Skin epidermis (tissue), 12 donors: ENCODE results near the gene HMMR.
"Not testable (repeated sequence)": the region's sequence is repeated elsewhere in the genome, so short reads cannot be mapped to it uniquely, and the experiment has no call there.

Experiments
- H3K27ac ChIP-seq, 21 experiments: fragments of 200-600 bp; sonication (generic) in 11 of 21; one replicate each; pipeline ENCODE4 v1.5.0; 2020; ENCODE audit warnings: mild to moderate bottlenecking in 3 of 21, inconsistent platforms in 2 of 21, moderate library complexity in 2 of 21
- H3K4me3 ChIP-seq, 7 experiments: fragments of 200-600 bp; sonication (generic) in 2 of 7; one replicate each; pipeline ENCODE4 v1.5.0; 2020; ENCODE audit warnings: inconsistent platforms in 2 of 7, mild to moderate bottlenecking in 2 of 7, moderate library complexity in 1 of 7

HMMR gene

GRCh38 chr5:163460562-163461171 lies at the start of gene HMMR:
Gene HMMR (plus strand): TSS chr5:163460632. CDS start chr5:163460693, 61 bp downstream.
- H3K27ac ChIP-seq = peak within 1 kb of the TSS; percentile 35 to 99 (median 94)
- H3K4me3 ChIP-seq = peak within 1 kb of the TSS; percentile 46 to 86 (median 74)

DNA sequence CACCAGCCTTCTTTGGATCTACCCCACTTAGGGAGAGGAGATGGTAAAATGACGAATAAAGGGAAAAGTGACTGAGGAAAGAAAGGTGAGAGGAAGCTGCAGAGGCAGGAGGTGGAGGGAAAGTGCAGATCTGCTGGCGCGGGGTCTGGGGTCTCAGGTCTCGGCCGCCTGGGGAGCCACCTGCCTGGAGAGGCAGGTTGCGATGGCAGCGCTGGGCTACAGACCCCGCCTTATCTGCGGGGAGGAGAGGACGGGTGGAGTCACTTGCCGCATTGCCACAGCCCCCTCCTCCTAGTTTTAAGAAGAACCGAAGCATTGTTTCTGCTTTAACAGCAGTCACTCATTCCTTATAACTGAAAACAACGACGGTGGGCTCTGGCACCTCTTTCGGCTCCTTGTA lies 44.8 kb upstream of the HMMR start:
- not testable (repeated sequence) for H3K27ac ChIP-seq, H3K4me3 ChIP-seq

- Histone ChIP-seq H3K4me3 (no peak overlapping the region), H3K27ac (no peak overlapping the region)
These were observed 35.6 kb upstream of the HMMR start for GRCh38 chr5:163424836-163425235.

- not testable (repeated sequence) for H3K27ac ChIP-seq
These were observed 34.3 kb upstream of the HMMR start for GRCh38 chr5:163426128-163426527.

DNA sequence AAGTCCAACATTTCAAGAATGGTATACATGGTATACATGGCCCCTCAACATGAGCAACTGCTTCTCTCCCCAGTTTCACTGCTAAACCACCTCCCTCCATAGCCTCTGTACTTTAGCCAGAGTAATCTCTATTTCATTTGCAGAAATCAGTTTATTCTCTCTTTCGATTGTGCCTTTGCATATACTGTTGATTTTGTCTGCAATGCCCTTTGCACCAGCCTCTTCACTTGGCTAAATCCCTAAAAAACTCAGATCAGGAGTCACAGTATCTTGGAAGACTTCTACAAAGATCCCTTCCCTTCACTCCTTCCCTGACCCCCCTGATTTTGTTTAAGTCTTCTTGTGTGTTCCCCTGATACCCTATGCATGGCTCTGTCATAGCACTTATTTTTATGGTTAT lies 27.9 kb upstream of the HMMR start:
- H3K4me3 ChIP-seq = no peak overlapping the region
- no peak overlapping the region for H3K27ac ChIP-seq

More at GRCh38 chr5:163426128-163426527, 34.3 kb upstream of the HMMR start:
- H3K4me3 ChIP-seq = not testable (repeated sequence)

- Histone ChIP-seq H3K4me3 (no peak overlapping the region), H3K27ac (no peak overlapping the region)
These were observed 27.2 kb upstream of the HMMR start for GRCh38 chr5:163433271-163433670.

DNA sequence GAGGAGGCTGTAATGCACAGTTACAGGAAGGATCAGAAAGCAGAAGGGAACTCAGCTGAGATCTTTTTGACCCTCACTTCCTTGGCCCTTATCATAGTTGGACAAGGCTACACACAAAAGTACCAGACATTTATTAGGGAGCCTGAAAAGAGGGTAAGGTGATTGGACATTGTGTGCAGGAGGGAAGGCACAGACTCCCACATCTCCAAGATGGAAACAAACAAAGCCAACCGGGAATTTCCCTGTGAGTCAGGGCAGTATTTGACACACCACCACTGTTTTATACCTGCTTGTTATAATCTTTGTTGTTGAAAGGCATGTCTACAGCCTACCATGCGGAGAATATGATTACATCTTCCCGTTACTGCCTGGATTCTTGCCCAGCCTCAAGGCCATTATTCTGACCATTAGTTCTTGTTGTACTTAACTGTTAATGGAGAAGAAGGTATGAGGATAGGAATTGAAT lies 26.0 kb upstream of the HMMR start:
- no peak overlapping the region for H3K4me3 ChIP-seq
- peak overlapping the region in 2 of 21 experiments; percentile 16 to 34 for H3K27ac ChIP-seq

GRCh38 chr5:163436515-163436914 lies 23.9 kb upstream of the HMMR start:
- Histone ChIP-seq H3K4me3 (peak overlapping the region in 1 of 7 experiments; percentile 91), H3K27ac (peak overlapping the region in 8 of 21 experiments; percentile 36 to 98 (median 96))

GRCh38 chr5:163437011-163437308 lies 23.5 kb upstream of the HMMR start:
- Histone ChIP-seq H3K27ac (peak overlapping the region in 18 of 21 experiments; percentile 36 to 98 (median 95)), H3K4me3 (peak overlapping the region; percentile 83 to 98 (median 88))

DNA sequence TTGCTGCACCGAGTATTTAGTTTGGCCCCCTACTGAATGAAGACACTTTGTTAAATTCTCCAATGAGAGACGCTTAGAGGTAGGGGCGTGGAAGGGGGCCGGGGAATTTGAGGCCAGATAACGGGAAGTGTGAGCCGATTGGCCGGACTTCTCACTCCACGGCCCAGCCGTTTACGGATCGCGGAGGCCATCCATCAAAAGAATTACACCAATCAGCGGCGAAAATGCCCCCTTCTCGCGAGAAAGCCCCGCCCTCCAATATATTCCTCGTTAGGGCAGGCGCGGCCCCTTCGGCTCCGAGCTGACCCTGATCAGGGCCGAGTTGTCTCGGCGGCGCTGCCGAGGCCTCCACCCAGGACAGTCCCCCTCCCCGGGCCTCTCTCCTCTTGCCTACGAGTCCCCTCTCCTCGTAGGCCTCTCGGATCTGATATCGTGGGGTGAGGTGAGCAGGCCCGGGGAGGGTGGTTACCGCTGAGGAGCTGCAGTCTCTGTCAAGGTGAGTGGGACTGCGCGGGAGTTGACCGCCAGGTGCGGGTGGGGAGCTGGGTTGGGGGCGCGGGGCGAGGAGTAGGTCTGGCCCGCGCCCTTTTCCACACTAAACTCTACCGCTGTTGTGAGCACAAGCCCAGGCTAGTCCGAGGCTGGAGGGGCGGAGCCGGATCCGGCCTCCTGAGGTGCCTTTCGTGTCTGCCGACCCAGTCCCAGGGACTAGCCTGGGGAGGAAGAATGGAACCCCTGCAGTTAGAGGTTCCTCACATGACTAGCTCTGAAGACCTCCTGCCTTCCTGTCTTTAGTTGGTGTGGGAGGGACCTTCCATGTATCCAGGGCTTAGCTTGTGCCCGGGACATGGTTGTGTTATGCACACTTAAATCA lies 22.9 kb upstream of the HMMR start, which contains the start of gene CCNG1:
CCNG1 (plus strand) TSS at position 287 of the 874 bp plus-strand sequence. CDS start 1,662 bp downstream, outside the sequence.
- peak within 1 kb of the TSS; percentile 83 to 98 (median 88) for H3K4me3 ChIP-seq
- H3K27ac ChIP-seq = peak within 1 kb of the TSS; percentile 63 to 98 (median 95)

- peak overlapping the region in 2 of 21 experiments; percentile 14 to 19 for H3K27ac ChIP-seq
- peak overlapping the region in 3 of 7 experiments; percentile 91 to 98 (median 91) for H3K4me3 ChIP-seq
These were observed 21.4 kb upstream of the HMMR start for GRCh38 chr5:163439092-163439425.

DNA sequence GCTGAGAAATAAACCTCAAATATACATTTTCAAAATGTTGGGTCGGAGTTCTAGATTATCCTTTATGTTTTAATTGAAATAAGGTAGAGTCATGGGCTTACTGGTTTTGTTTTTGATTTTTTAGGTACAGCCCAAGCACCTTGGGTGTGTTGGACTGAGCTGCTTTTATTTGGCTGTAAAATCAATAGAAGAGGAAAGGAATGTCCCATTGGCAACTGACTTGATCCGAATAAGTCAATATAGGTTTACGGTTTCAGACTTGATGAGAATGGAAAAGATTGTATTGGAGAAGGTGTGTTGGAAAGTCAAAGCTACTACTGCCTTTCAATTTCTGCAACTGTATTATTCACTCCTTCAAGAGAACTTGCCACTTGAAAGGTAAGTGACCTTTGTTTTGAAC lies 19.5 kb upstream of the HMMR start:
- no peak overlapping the region for H3K27ac ChIP-seq
- H3K4me3 ChIP-seq = no peak overlapping the region

GRCh38 chr5:163444526-163444925 lies 15.9 kb upstream of the HMMR start:
- H3K4me3 ChIP-seq = no peak overlapping the region
- H3K27ac ChIP-seq = no peak overlapping the region

DNA sequence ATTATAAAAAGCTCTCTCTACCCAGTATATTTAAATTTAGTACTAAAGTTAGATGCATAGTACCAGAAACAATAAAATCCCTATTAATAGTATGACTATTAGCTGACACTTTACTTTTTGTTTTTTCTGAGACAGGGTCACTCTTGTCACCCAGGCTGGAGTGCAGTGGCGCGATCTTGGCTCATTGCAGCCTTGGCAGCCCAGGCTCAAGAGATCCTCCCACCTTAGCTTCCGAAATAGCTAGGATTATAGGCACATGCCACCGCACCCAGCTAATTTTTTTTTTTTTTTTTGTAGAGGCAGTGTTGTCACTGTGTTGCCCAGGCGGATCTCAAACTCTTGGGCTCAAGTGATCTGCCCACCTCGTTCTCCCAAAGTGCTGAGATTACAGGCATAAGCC lies 15.1 kb upstream of the HMMR start:
- Histone ChIP-seq H3K27ac (no peak overlapping the region), H3K4me3 (no peak overlapping the region)

DNA sequence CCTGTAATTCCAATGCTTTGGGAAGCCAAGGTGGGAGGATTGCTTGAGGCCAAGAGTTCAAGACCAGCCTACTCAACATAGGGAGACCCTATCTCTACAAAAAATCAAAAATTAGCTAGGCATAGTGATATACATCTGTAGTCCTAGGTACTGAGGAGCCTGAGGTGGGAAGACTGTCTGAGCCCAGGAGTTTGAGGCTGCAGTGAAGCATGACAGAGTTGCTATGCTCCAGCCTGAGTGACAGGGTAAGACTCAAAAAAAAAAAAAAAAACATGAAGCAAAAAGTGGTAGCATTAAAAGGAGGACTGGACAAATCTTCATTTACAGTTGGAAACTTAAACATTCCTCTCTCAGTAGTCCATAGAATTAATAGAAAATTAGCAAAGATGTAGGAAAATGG lies 13.2 kb upstream of the HMMR start:
- Histone ChIP-seq H3K4me3 (no peak overlapping the region), H3K27ac (no peak overlapping the region)

- Histone ChIP-seq H3K27ac (no peak overlapping the region), H3K4me3 (no peak overlapping the region)
These were observed 12.6 kb upstream of the HMMR start for GRCh38 chr5:163447875-163448274.

DNA sequence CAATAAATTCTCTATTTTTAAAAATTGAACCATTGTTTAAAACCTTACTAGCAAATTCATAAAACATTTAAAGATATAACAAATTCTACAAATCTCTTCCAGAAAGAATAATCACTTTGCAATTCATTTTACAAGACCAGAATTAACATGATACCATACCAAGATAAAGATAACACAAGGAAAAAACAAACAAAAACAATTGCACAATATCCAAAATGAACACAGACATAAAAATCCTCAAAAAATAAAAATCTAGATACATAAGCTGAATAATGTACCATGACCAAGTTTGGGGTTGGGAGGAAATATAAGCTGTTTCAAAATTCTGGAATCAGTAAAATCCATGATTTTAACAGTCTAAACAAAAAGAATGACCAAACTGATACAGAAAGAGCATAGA lies 11.9 kb upstream of the HMMR start:
- Histone ChIP-seq H3K27ac (no peak overlapping the region), H3K4me3 (no peak overlapping the region)

DNA sequence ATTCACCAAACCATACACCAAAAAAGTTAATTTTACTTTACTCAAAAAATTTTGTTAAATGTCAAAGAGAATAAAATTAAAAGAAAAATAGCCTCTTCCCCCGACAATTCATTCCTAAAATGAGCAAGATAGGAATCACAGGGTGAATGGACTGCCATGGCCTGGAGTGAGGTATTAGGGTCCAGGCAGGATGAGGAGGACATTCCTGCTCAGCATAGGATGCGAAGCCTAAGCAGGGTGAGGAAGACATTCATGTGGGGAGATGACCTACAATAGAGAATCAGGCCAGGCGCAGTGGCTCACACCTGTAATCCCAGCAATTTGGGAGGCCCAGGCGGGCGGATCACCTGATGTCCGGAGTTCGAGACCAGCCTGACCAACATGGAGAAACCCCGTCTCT lies 8.9 kb upstream of the HMMR start:
- H3K27ac ChIP-seq = no peak overlapping the region
- H3K4me3 ChIP-seq = no peak overlapping the region

- H3K4me3 ChIP-seq = no peak overlapping the region
- H3K27ac ChIP-seq = no peak overlapping the region
These were observed 6.7 kb upstream of the HMMR start for GRCh38 chr5:163453705-163454104.

DNA sequence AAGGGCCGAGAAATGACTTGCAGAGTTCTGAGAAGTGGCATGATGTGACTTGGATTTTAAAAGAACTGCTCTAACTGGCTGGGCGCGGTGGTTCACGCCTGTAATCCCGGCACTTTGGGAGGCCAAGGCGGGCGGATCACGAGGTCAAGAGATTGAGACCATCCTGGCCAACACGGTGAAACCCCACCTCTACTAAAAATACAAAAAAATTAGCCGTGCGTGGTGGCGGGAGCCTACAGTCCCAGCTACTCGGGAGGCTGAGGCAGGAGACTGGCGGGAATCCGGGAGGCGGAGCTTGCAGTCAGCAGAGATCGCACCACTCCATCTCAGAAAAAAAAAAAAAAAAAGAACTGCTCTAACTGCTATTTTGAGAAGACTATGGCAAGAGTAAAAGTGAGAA lies 5.0 kb upstream of the HMMR start:
- H3K27ac ChIP-seq, H3K4me3 ChIP-seq: not testable (repeated sequence)

- no peak overlapping the region for H3K4me3 ChIP-seq
These were observed 4.3 kb upstream of the HMMR start for GRCh38 chr5:163456029-163456589.

More at GRCh38 chr5:163456029-163456589, 4.3 kb upstream of the HMMR start:
- no peak overlapping the region for H3K27ac ChIP-seq
